ENCODE data around the gene MBOAT1.

- TF ChIP-seq, protein P1, sequence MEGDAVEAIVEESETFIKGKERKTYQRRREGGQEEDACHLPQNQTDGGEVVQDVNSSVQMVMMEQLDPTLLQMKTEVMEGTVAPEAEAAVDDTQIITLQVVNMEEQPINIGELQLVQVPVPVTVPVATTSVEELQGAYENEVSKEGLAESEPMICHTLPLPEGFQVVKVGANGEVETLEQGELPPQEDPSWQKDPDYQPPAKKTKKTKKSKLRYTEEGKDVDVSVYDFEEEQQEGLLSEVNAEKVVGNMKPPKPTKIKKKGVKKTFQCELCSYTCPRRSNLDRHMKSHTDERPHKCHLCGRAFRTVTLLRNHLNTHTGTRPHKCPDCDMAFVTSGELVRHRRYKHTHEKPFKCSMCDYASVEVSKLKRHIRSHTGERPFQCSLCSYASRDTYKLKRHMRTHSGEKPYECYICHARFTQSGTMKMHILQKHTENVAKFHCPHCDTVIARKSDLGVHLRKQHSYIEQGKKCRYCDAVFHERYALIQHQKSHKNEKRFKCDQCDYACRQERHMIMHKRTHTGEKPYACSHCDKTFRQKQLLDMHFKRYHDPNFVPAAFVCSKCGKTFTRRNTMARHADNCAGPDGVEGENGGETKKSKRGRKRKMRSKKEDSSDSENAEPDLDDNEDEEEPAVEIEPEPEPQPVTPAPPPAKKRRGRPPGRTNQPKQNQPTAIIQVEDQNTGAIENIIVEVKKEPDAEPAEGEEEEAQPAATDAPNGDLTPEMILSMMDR (IDR thresholded peaks at IDR 0.05 in 4 of 5, conservative IDR thresholded peaks at IDR 0.05 in 1 of 5), result no peak
- TF ChIP-seq POLR2A (IDR thresholded peaks at IDR 0.05), result no peak
Observed at GRCh38 chr6:20086992-20087391, 125.3 kb downstream of the MBOAT1 start.

Data from gastrocnemius medialis (tissue), 4 donors.